Measurements from ENCODE around the gene AFF4. TPM values are rescaled to one million over a fixed set of nuclear protein-coding genes. Genes with fewer than 3 reads are reported as not detected.

Gene AFF4
- total and polyA plus RNA-seq, 12 donors = 7.0 to 63.8 (median 52.5) TPM

- Histone ChIP-seq H3K4me3 (no peak overlapping the region), H3K36me3 (peaks cover 0 to 90% (median 10%) of the 10 kb centered on the region in 9 donors), H3K27me3 (no peaks in the 10 kb centered on the region), H3K4me1 (peaks cover 0 to 60% (median 34%) of the 10 kb centered on the region in 9 donors), H3K9me3 (no peaks in the 10 kb centered on the region), H3K27ac (peak overlapping the region in 6 of 10 donors; percentile 38 to 77 (median 63))
- intact Hi-C loops (cut with DNase I) = no loop called here
- ATAC-seq = peak in 4 of 8 donors; percentile 9 to 54 (median 46)
- no peak for TF ChIP-seq CTCF (IDR thresholded peaks at IDR 0.05)
- no peak for DNase-seq
- 75 to 79% methylated on average over 5 of the region's 5 CpGs for WGBS, 2 donors
Measured at GRCh38 chr5:132871459-132872284, 91.8 kb downstream of the AFF4 start.

- peaks cover 0 to 81% (median 10%) of the 10 kb centered on the region in 9 donors for H3K36me3 ChIP-seq
- intact Hi-C loops (cut with DNase I) = no loop called here
- ATAC-seq (no peak), DNase-seq (no peak)
- 60 to 63% methylated on average over 2 of the region's 2 CpGs for WGBS, 2 donors
- peak overlapping the region in 4 of 10 donors; percentile 35 to 77 (median 54) for H3K27ac ChIP-seq
- TF ChIP-seq CTCF (IDR thresholded peaks at IDR 0.05) = no peak
- peaks cover 3 to 59% (median 34%) of the 10 kb centered on the region in 9 donors for H3K4me1 ChIP-seq
- no peaks in the 10 kb centered on the region for H3K27me3 ChIP-seq
- no peaks in the 10 kb centered on the region for H3K9me3 ChIP-seq
- no peak overlapping the region for H3K4me3 ChIP-seq
Measured at GRCh38 chr5:132870801-132871200, 92.6 kb downstream of the AFF4 start.

GRCh38 chr5:132868754-132869153, 94.7 kb downstream of the AFF4 start:
- H3K36me3 ChIP-seq = peaks cover 0 to 61% (median 10%) of the 10 kb centered on the region in 9 donors
- no peak overlapping the region for H3K4me3 ChIP-seq
- ATAC-seq = no peak
- TF ChIP-seq CTCF (IDR thresholded peaks at IDR 0.05) = no peak
- intact Hi-C loops (cut with DNase I) = loop anchor here in 7 of 10 donors (5.0 kb wide), 1 partner anchor 36 kb away; the partner anchor contains the start of gene SHROOM1 (in 7 of the 7)
- no peak for DNase-seq
- peaks cover 5 to 59% (median 37%) of the 10 kb centered on the region in 9 donors for H3K4me1 ChIP-seq
- WGBS, 2 donors = 86 to 93% methylated on average over 4 of the region's 4 CpGs
- no peaks in the 10 kb centered on the region for H3K27me3 ChIP-seq
- H3K27ac ChIP-seq = no peak overlapping the region
- H3K9me3 ChIP-seq = no peaks in the 10 kb centered on the region

GRCh38 chr5:132867046-132867451, 96.4 kb downstream of the AFF4 start:
- Histone ChIP-seq H3K27me3 (no peaks in the 10 kb centered on the region), H3K4me1 (peaks cover 5 to 43% (median 25%) of the 10 kb centered on the region in 9 donors), H3K27ac (peak overlapping the region; percentile 85 to 98 (median 96)), H3K36me3 (peaks cover 0 to 46% (median 10%) of the 10 kb centered on the region in 9 donors), H3K9me3 (no peaks in the 10 kb centered on the region), H3K4me3 (peak overlapping the region; percentile 55 to 97 (median 84))
- ATAC-seq = peak in 1 of 8 donors; percentile 40
- intact Hi-C loops (cut with DNase I) = loop anchor here in 8 of 10 donors (2.0 to 5.0 kb wide), 2 partner anchors 35 to 36 kb away; partner anchors contain the start of gene SHROOM1 (in 8 of the 8)
- DNase-seq = no peak
- WGBS, 2 donors = 0 to 1% methylated on average over 13 of the region's 13 CpGs
- TF ChIP-seq CTCF (IDR thresholded peaks at IDR 0.05) = no peak
